Panc1 (cell line): ENCODE measurements around the gene B3GALNT2. TPM values are rescaled to one million over a fixed set of nuclear protein-coding genes. Genes with fewer than 3 reads are reported as not detected.
"Not testable (repeated sequence)": the region's sequence is repeated elsewhere in the genome, so short reads cannot be mapped to it uniquely, and the experiment has no call there.

ENCODE experiments used
- ATAC-seq: fragments of 200-7000 bp; cut with Tn5 transposase; 2 replicates; pipeline ENCODE4 v1.9.1; 2020; ENCODE audit warnings: mild to moderate bottlenecking, moderate library complexity
- BruUV-seq: library from RNA; stranded (reverse); fragments of 400-500 nt; replicated peaks from 2 replicates; lab custom pipeline; 2021; lab: Mats Ljungman, UMichigan
- CTCF ChIA-PET: fragments of 300-600 bp; sonication (Branson Sonifier 250); formaldehyde crosslinking; loops from one replicate; lab custom pipeline; 2022; ENCODE audit warnings: antibody characterized with exemption; lab: Charles Lee
- POLR2A ChIA-PET: fragments of 300-600 bp; sonication (Branson Sonifier 250); formaldehyde crosslinking; loops from one replicate; lab custom pipeline; 2022; ENCODE audit warnings: antibody characterized with exemption; lab: Charles Lee
- DNase-seq: peaks from one replicate; pipeline ENCODE4 v3.0.0-alpha.2; 2010; ENCODE audit warnings: low read depth, low spot score
- H3K27ac ChIP-seq: 2 replicates; pipeline ENCODE4 v1.5.1; 2011; ENCODE audit warnings: mild to moderate bottlenecking, low read length, inconsistent platforms
- H3K27me3 ChIP-seq: fragments of 200-500 bp; sonication (Bioruptor generic); 2 replicates; pipeline ENCODE4 v1.6.0; 2014; ENCODE audit warnings: low read length, inconsistent platforms; ENCODE audit not compliant: control insufficient read depth, insufficient read depth
- H3K36me3 ChIP-seq: fragments of 200-500 bp; sonication (Bioruptor generic); 2 replicates; pipeline ENCODE4 v1.5.1; 2014; ENCODE audit warnings: inconsistent platforms, mild to moderate bottlenecking, low read length, moderate library complexity; ENCODE audit not compliant: control insufficient read depth, insufficient read depth
- H3K4me1 ChIP-seq: 2 replicates; pipeline ENCODE4 v1.5.1; 2011; ENCODE audit warnings: inconsistent platforms, mild to moderate bottlenecking, low read length, moderate library complexity; ENCODE audit not compliant: control insufficient read depth, insufficient read depth
- H3K4me3 ChIP-seq, 2 experiments: 2 replicates each; pipeline ENCODE4 v1.5.1; 2011 to 2012; ENCODE audit warnings: low read depth in 2 of 2, low read length in 2 of 2, mild to moderate bottlenecking in 2 of 2, inconsistent platforms in 1 of 2, moderate library complexity in 1 of 2
- H3K9me3 ChIP-seq: fragments of 200-500 bp; sonication (Bioruptor generic); 2 replicates; pipeline ENCODE4 v1.5.1; 2014; ENCODE audit warnings: low read depth, mild to moderate bottlenecking, inconsistent platforms, low read length, moderate library complexity; ENCODE audit not compliant: control insufficient read depth, insufficient read depth
- POLR2AphosphoS5 ChIP-seq: IDR thresholded peaks from 2 replicates; pipeline ENCODE4 v1.6.1; 2012; ENCODE audit warnings: mild to moderate bottlenecking, low read depth, low read length, moderate library complexity
- SIN3A ChIP-seq: IDR thresholded peaks from 2 replicates; pipeline ENCODE4 v1.6.1; 2012; ENCODE audit warnings: low read depth, mild to moderate bottlenecking, low read length, moderate library complexity, borderline replicate concordance; ENCODE audit not compliant: insufficient read depth
- TCF7L2 ChIP-seq: IDR thresholded peaks from 2 replicates; pipeline ENCODE4 v1.6.1; 2011; ENCODE audit warnings: mild to moderate bottlenecking, low read depth, low read length, inconsistent platforms
- in situ Hi-C: cut with HindIII; loops from 2 replicates; pipeline ENCODE4 v1.10.0; 2016; ENCODE audit warnings: low sequenced_read_pairs, low pct_unique_long_range_greater_than_20kb
- intact Hi-C: fragments of 100-400 bp; cut with micrococcal nuclease; formaldehyde crosslinking; loops from one replicate; pipeline ENCODE4 v1.10.0; 2022; ENCODE audit not compliant: unreplicated experiment
- total RNA-seq: library from RNA; stranded (reverse); gene quantifications from one replicate; pipeline ENCODE4 v1.2.1, GENCODE V29; 2021; ENCODE audit not compliant: unreplicated experiment
- TF ChIP-seq, protein P1 (sequence below), 2 experiments: IDR thresholded peaks; 2 replicates each; pipeline ENCODE4 v1.6.1; 2011 to 2012; ENCODE audit warnings: low read depth in 2 of 2, control low read depth in 1 of 2, low read length in 1 of 2, mild to moderate bottlenecking in 1 of 2, moderate library complexity in 1 of 2; ENCODE audit not compliant: insufficient read depth in 1 of 2
- TF ChIP-seq, protein P2 (sequence below): fragments of 450-650 bp; IDR thresholded peaks from 2 replicates; pipeline ENCODE4 v1.5.1; 2017; ENCODE audit warnings: mild to moderate bottlenecking

Gene B3GALNT2
- total RNA-seq, 1 experiment from 2014 or later: 40.7 TPM

DNA sequence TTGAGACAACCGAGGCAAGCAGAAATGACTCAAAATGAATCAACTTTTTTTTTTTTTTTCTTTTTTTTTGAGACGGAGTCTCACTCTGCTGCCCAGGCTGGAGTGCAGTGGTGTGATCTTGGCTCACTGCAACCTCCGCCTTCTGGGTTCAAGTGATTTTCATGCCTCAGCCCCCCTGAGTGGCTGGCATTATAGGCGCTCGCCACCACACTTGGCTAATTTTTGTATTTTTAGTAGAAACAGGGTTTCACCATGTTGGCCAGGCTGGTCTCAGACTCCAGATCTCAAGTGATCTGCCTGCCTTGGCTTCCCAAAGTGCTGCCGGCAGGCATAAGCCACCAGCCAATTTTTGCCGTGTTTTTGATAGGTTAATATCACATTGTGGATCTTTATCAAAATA, 46.4 kb downstream of the B3GALNT2 start:
- intact Hi-C loops, H3K4me3 ChIP-seq, H3K27ac ChIP-seq, ATAC-seq, POLR2A ChIA-PET, H3K4me1 ChIP-seq, CTCF ChIA-PET, BruUV-seq, H3K36me3 ChIP-seq, DNase-seq, in situ Hi-C loops, H3K27me3 ChIP-seq, H3K9me3 ChIP-seq: not testable (repeated sequence)

DNA sequence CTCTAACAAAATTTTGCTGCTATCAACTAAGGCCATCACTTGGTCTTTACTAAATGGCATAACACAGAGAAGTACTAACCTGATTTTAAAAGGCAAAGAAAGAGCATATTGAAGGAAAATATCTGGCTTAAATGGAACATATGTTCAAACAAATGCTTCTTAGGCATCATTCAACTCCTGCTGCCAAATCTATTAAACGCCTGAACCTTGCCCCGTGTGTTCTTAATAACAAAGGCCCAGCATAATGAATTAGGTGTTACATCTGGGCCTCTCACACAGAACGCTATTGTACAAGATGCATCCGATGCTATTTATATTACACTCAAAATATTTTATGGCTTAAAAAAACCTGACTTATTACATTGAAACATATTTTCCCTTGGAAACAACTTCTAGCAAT, 48.4 kb downstream of the B3GALNT2 start:
- no peaks in the 10 kb centered on the region for H3K36me3 ChIP-seq
- CTCF ChIA-PET: no interaction called here
- in situ Hi-C loops: no loop called here
- DNase-seq (no peak), ATAC-seq (no peak)
- intact Hi-C loops: no loop called here
- no peaks in the 10 kb centered on the region for H3K4me1 ChIP-seq
- POLR2A ChIA-PET: no interaction called here
- TF ChIP-seq POLR2AphosphoS5 (no peak), SIN3A (no peak), TCF7L2 (no peak)
- TF ChIP-seq, protein P1, sequence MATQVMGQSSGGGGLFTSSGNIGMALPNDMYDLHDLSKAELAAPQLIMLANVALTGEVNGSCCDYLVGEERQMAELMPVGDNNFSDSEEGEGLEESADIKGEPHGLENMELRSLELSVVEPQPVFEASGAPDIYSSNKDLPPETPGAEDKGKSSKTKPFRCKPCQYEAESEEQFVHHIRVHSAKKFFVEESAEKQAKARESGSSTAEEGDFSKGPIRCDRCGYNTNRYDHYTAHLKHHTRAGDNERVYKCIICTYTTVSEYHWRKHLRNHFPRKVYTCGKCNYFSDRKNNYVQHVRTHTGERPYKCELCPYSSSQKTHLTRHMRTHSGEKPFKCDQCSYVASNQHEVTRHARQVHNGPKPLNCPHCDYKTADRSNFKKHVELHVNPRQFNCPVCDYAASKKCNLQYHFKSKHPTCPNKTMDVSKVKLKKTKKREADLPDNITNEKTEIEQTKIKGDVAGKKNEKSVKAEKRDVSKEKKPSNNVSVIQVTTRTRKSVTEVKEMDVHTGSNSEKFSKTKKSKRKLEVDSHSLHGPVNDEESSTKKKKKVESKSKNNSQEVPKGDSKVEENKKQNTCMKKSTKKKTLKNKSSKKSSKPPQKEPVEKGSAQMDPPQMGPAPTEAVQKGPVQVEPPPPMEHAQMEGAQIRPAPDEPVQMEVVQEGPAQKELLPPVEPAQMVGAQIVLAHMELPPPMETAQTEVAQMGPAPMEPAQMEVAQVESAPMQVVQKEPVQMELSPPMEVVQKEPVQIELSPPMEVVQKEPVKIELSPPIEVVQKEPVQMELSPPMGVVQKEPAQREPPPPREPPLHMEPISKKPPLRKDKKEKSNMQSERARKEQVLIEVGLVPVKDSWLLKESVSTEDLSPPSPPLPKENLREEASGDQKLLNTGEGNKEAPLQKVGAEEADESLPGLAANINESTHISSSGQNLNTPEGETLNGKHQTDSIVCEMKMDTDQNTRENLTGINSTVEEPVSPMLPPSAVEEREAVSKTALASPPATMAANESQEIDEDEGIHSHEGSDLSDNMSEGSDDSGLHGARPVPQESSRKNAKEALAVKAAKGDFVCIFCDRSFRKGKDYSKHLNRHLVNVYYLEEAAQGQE (IDR thresholded peaks at IDR 0.05; ENCODE audit: insufficient read depth in 1 of 2, low read depth in 2 of 2, low read length in 1 of 2): no peak
- TF ChIP-seq, protein P2, sequence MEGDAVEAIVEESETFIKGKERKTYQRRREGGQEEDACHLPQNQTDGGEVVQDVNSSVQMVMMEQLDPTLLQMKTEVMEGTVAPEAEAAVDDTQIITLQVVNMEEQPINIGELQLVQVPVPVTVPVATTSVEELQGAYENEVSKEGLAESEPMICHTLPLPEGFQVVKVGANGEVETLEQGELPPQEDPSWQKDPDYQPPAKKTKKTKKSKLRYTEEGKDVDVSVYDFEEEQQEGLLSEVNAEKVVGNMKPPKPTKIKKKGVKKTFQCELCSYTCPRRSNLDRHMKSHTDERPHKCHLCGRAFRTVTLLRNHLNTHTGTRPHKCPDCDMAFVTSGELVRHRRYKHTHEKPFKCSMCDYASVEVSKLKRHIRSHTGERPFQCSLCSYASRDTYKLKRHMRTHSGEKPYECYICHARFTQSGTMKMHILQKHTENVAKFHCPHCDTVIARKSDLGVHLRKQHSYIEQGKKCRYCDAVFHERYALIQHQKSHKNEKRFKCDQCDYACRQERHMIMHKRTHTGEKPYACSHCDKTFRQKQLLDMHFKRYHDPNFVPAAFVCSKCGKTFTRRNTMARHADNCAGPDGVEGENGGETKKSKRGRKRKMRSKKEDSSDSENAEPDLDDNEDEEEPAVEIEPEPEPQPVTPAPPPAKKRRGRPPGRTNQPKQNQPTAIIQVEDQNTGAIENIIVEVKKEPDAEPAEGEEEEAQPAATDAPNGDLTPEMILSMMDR: no peak
- H3K27me3 ChIP-seq: no peaks in the 10 kb centered on the region
- no peak overlapping the region for H3K4me3 ChIP-seq
- H3K27ac ChIP-seq: no peak overlapping the region
- no TSS peak for BruUV-seq
- no peaks in the 10 kb centered on the region for H3K9me3 ChIP-seq

DNA sequence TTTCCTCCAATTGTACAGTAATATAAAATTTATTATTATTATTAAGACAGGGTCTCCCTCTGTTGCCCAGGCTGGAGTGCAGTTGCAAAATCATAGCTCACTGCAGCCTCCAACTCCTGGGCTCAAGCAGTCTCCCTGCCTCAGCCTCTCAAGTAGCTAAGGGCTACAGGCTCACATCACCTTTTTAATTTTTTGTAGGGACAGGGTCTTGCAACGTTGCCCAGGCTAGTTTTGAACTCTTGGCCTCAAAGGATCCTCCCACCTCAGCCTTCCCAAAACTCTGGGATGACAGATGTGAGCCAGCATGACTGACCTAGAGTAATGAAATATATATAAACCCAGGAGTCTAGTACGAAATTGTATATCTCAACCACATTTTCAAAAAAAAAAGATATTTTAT, 49.2 kb downstream of the B3GALNT2 start:
- H3K27me3 ChIP-seq: no peaks in the 10 kb centered on the region
- H3K36me3 ChIP-seq: peaks cover 6% of the 10 kb centered on the region
- no peak for TF ChIP-seq POLR2AphosphoS5
- TF ChIP-seq, protein P1 (IDR thresholded peaks at IDR 0.05; ENCODE audit: insufficient read depth in 1 of 2, low read depth in 2 of 2, low read length in 1 of 2): no peak
- TF ChIP-seq, protein P2: no peak
- no peak for TF ChIP-seq SIN3A
- no peak for TF ChIP-seq TCF7L2
- BruUV-seq: no TSS peak
- H3K9me3 ChIP-seq: no peaks in the 10 kb centered on the region
- ChIA-PET CTCF (no interaction called here), POLR2A (no interaction called here)
- no peak overlapping the region for H3K27ac ChIP-seq
- in situ Hi-C loops (no loop called here), intact Hi-C loops (no loop called here)
- H3K4me3 ChIP-seq: no peak overlapping the region
- ATAC-seq (no peak), DNase-seq (no peak)
- no peaks in the 10 kb centered on the region for H3K4me1 ChIP-seq
